ENCODE data around the gene WFDC5. TPM values are rescaled to one million over a fixed set of nuclear protein-coding genes. Genes with fewer than 3 reads are reported as not detected.

Gene WFDC5
- total RNA-seq, 1 experiment from 2014 or later: not detected

- H3K27me3 Mint-ChIP-seq (ENCODE audit: low read depth): peaks cover 6% of the 10 kb centered on the region
- TF ChIP-seq, protein P1, sequence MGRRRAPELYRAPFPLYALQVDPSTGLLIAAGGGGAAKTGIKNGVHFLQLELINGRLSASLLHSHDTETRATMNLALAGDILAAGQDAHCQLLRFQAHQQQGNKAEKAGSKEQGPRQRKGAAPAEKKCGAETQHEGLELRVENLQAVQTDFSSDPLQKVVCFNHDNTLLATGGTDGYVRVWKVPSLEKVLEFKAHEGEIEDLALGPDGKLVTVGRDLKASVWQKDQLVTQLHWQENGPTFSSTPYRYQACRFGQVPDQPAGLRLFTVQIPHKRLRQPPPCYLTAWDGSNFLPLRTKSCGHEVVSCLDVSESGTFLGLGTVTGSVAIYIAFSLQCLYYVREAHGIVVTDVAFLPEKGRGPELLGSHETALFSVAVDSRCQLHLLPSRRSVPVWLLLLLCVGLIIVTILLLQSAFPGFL (CRISPR knock-in tag; IDR thresholded peaks at IDR 0.05; ENCODE audit: borderline replicate concordance): no peak
- no peak for TF ChIP-seq CREB1 (CRISPR knock-in tag; IDR thresholded peaks at IDR 0.05)
- no peak for TF ChIP-seq FOXK1 (CRISPR knock-in tag; IDR thresholded peaks at IDR 0.05)
- no peak for TF ChIP-seq MXD4 (CRISPR knock-in tag; IDR thresholded peaks at IDR 0.05; ENCODE audit: borderline replicate concordance)
- TF ChIP-seq, protein P2, sequence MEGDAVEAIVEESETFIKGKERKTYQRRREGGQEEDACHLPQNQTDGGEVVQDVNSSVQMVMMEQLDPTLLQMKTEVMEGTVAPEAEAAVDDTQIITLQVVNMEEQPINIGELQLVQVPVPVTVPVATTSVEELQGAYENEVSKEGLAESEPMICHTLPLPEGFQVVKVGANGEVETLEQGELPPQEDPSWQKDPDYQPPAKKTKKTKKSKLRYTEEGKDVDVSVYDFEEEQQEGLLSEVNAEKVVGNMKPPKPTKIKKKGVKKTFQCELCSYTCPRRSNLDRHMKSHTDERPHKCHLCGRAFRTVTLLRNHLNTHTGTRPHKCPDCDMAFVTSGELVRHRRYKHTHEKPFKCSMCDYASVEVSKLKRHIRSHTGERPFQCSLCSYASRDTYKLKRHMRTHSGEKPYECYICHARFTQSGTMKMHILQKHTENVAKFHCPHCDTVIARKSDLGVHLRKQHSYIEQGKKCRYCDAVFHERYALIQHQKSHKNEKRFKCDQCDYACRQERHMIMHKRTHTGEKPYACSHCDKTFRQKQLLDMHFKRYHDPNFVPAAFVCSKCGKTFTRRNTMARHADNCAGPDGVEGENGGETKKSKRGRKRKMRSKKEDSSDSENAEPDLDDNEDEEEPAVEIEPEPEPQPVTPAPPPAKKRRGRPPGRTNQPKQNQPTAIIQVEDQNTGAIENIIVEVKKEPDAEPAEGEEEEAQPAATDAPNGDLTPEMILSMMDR (IDR thresholded peaks at IDR 0.05): no peak
- no peak for TF ChIP-seq ATF2 (CRISPR knock-in tag; IDR thresholded peaks at IDR 0.05; ENCODE audit: borderline replicate concordance, low read depth)
- TF ChIP-seq ELF4 (CRISPR knock-in tag; IDR thresholded peaks at IDR 0.05; ENCODE audit: low read depth): no peak
- TF ChIP-seq ZNF219 (CRISPR knock-in tag; IDR thresholded peaks at IDR 0.05; ENCODE audit: borderline replicate concordance): no peak
- ChIA-PET CTCF (interaction anchor here (0.5 to 2.5 kb wide), 3 partner anchors 20 to 86 kb away, joined by 3 to 10 read pairs (median 5); no protein-coding TSS in a partner anchor), POLR2A (no interaction called here)
- no peak overlapping the region for H3K27ac Mint-ChIP-seq
- DNase-seq (ENCODE audit: low spot score) (no peak), ATAC-seq (no peak)
- no peak overlapping the region for H3K4me3 Mint-ChIP-seq
- H3K9me3 Mint-ChIP-seq: no peaks in the 10 kb centered on the region
- H3K4me1 Mint-ChIP-seq: peaks cover 12% of the 10 kb centered on the region
- H3K36me3 Mint-ChIP-seq: no peaks in the 10 kb centered on the region
Measured at GRCh38 chr20:45091366-45091765, 23.6 kb downstream of the WFDC5 start.

GRCh38 chr20:45090481-45090880, 24.5 kb downstream of the WFDC5 start:
- H3K27me3 Mint-ChIP-seq (ENCODE audit: low read depth): no peaks in the 10 kb centered on the region
- H3K36me3 Mint-ChIP-seq: no peaks in the 10 kb centered on the region
- ChIA-PET CTCF (interaction anchor here (0.9 to 2.5 kb wide), 2 partner anchors 21 to 46 kb away, joined by 3 to 10 read pairs; no protein-coding TSS in a partner anchor), POLR2A (no interaction called here)
- DNase-seq (ENCODE audit: low spot score) (no peak), ATAC-seq (no peak)
- no peaks in the 10 kb centered on the region for H3K9me3 Mint-ChIP-seq
- no peak overlapping the region for H3K4me3 Mint-ChIP-seq
- peaks cover 12% of the 10 kb centered on the region for H3K4me1 Mint-ChIP-seq
- H3K27ac Mint-ChIP-seq: no peak overlapping the region
- TF ChIP-seq, protein P2 (IDR thresholded peaks at IDR 0.05): no peak
- TF ChIP-seq NR1H2 (CRISPR knock-in tag; IDR thresholded peaks at IDR 0.05): no peak
- TF ChIP-seq TCF7 (CRISPR knock-in tag; IDR thresholded peaks at IDR 0.05; ENCODE audit: low read depth): no peak
- TF ChIP-seq ZNF317 (CRISPR knock-in tag; IDR thresholded peaks at IDR 0.05; ENCODE audit: borderline replicate concordance, low read depth): no peak
- no peak for TF ChIP-seq EMX1 (CRISPR knock-in tag; IDR thresholded peaks at IDR 0.05)
- TF ChIP-seq NR2C2 (CRISPR knock-in tag; IDR thresholded peaks at IDR 0.05): no peak
- TF ChIP-seq IRF1 (CRISPR knock-in tag; IDR thresholded peaks at IDR 0.05): no peak
- TF ChIP-seq ZNF121 (CRISPR knock-in tag; IDR thresholded peaks at IDR 0.05): no peak
- TF ChIP-seq ZNF671 (CRISPR knock-in tag; IDR thresholded peaks at IDR 0.05): no peak
- no peak for TF ChIP-seq ZNF396 (CRISPR knock-in tag; IDR thresholded peaks at IDR 0.05; ENCODE audit: borderline replicate concordance)
- TF ChIP-seq, protein P3, sequence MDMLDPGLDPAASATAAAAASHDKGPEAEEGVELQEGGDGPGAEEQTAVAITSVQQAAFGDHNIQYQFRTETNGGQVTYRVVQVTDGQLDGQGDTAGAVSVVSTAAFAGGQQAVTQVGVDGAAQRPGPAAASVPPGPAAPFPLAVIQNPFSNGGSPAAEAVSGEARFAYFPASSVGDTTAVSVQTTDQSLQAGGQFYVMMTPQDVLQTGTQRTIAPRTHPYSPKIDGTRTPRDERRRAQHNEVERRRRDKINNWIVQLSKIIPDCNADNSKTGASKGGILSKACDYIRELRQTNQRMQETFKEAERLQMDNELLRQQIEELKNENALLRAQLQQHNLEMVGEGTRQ (CRISPR knock-in tag; IDR thresholded peaks at IDR 0.05): no peak
- TF ChIP-seq, protein P4, sequence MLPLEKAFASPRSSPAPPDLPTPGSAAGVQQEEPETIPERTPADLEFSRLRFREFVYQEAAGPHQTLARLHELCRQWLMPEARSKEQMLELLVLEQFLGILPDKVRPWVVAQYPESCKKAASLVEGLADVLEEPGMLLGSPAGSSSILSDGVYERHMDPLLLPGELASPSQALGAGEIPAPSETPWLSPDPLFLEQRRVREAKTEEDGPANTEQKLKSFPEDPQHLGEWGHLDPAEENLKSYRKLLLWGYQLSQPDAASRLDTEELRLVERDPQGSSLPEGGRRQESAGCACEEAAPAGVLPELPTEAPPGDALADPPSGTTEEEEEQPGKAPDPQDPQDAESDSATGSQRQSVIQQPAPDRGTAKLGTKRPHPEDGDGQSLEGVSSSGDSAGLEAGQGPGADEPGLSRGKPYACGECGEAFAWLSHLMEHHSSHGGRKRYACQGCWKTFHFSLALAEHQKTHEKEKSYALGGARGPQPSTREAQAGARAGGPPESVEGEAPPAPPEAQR (CRISPR knock-in tag; IDR thresholded peaks at IDR 0.05): no peak
- TF ChIP-seq, protein P5, sequence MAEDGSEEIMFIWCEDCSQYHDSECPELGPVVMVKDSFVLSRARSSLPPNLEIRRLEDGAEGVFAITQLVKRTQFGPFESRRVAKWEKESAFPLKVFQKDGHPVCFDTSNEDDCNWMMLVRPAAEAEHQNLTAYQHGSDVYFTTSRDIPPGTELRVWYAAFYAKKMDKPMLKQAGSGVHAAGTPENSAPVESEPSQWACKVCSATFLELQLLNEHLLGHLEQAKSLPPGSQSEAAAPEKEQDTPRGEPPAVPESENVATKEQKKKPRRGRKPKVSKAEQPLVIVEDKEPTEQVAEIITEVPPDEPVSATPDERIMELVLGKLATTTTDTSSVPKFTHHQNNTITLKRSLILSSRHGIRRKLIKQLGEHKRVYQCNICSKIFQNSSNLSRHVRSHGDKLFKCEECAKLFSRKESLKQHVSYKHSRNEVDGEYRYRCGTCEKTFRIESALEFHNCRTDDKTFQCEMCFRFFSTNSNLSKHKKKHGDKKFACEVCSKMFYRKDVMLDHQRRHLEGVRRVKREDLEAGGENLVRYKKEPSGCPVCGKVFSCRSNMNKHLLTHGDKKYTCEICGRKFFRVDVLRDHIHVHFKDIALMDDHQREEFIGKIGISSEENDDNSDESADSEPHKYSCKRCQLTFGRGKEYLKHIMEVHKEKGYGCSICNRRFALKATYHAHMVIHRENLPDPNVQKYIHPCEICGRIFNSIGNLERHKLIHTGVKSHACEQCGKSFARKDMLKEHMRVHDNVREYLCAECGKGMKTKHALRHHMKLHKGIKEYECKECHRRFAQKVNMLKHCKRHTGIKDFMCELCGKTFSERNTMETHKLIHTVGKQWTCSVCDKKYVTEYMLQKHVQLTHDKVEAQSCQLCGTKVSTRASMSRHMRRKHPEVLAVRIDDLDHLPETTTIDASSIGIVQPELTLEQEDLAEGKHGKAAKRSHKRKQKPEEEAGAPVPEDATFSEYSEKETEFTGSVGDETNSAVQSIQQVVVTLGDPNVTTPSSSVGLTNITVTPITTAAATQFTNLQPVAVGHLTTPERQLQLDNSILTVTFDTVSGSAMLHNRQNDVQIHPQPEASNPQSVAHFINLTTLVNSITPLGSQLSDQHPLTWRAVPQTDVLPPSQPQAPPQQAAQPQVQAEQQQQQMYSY (CRISPR knock-in tag; IDR thresholded peaks at IDR 0.05): no peak
- no peak for TF ChIP-seq JAZF1 (CRISPR knock-in tag; IDR thresholded peaks at IDR 0.05)
- TF ChIP-seq GTF2I (CRISPR knock-in tag; conservative IDR thresholded peaks at IDR 0.05): no peak
